ENCODE data around the gene STAM2.
"Not testable (repeated sequence)": the region's sequence is repeated elsewhere in the genome, so short reads cannot be mapped to it uniquely, and the experiment has no call there.

Gene STAM2

GRCh38 chr2:152155209-152155608 lies 20.4 kb downstream of the STAM2 start:
- FAIRE-seq (no peak), DNase-seq (ENCODE audit: insufficient read length, low spot score) (no peak)
- TF ChIP-seq PAX5 (IDR thresholded peaks at IDR 0.05; ENCODE audit: insufficient read depth, low read length, severe bottlenecking) (no peak), TAF1 (IDR thresholded peaks at IDR 0.05; ENCODE audit: low read depth, low read length) (no peak), POU2F2 (IDR thresholded peaks at IDR 0.05; ENCODE audit: low read depth, low read length) (no peak), SPI1 (IDR thresholded peaks at IDR 0.05; ENCODE audit: low read depth, low read length) (no peak), POLR2A (IDR thresholded peaks at IDR 0.05; ENCODE audit: low read depth, low read length) (no peak), POLR2AphosphoS5 (IDR thresholded peaks at IDR 0.05; ENCODE audit: low read depth, low read length) (no peak)

DNA sequence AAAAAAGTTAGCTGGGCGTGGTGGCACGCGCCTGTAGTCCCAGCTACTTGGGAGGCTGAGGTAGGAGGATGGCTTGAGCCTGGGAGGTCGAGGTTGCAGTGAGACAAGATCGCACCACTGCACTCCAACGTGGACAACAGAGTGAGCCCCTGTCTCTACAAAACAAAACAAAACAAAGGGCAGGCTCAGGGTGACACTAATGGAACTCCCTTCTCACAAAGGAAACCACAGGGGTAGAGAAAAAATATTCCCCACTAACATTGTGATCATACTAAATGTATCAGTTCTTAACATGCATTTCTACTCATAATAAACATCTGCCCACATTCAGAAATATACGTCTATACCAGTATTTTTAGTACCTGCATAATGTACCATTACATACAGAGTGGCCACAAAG lies 21.1 kb downstream of the STAM2 start:
- FAIRE-seq (no peak), DNase-seq (ENCODE audit: insufficient read length, low spot score) (no peak)
- no peak for TF ChIP-seq POLR2AphosphoS5 (IDR thresholded peaks at IDR 0.05; ENCODE audit: low read depth, low read length)
- TF ChIP-seq POU2F2 (IDR thresholded peaks at IDR 0.05; ENCODE audit: low read depth, low read length) = no peak
- TF ChIP-seq POLR2A (IDR thresholded peaks at IDR 0.05; ENCODE audit: low read depth, low read length) = no peak
- no peak for TF ChIP-seq PAX5 (IDR thresholded peaks at IDR 0.05; ENCODE audit: insufficient read depth, low read length, severe bottlenecking)
- TF ChIP-seq TAF1 (IDR thresholded peaks at IDR 0.05; ENCODE audit: low read depth, low read length) = no peak
- no peak for TF ChIP-seq SPI1 (IDR thresholded peaks at IDR 0.05; ENCODE audit: low read depth, low read length)

DNA sequence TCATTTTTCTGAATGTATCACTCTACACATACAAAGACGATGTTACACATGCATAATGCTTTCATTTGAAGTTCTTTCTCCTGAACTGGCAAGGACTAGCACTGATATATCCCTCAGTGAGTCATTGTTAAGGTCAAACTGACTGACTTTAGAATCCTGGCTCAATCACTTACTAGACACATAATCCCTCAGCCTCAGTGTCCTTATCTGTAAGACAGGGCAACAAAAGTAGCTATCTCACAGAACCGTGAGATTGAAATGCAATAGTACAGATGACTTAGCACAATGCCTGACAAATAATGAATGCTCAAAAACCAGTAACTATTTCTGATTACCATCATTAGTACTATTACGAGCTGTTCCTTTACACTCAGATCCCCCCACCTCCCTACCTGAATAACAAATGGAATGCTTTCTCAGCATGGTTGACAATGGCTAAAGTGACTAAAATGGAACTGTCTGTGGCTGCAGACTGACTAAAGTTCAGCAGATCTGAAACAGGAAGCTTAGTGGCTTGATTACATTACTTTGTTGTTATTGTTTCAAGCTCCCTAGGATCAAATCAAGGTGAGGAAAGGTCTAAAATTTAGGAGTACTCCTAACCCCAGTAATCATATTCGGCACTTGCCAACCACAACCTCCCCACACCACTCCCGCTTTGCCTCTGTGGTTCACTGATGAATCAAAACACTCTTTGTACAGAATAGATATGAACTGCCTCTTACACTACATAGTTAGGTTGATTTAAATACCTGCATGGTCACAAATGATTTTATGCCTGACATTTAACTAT lies 40.9 kb downstream of the STAM2 start:
- peak; percentile 89 for FAIRE-seq
- DNase-seq (ENCODE audit: insufficient read length, low spot score) = no peak
- TF ChIP-seq SPI1 (IDR thresholded peaks at IDR 0.05; ENCODE audit: low read depth, low read length) (no peak), POU2F2 (IDR thresholded peaks at IDR 0.05; ENCODE audit: low read depth, low read length) (no peak), PAX5 (IDR thresholded peaks at IDR 0.05; ENCODE audit: insufficient read depth, low read length, severe bottlenecking) (no peak), POLR2AphosphoS5 (IDR thresholded peaks at IDR 0.05; ENCODE audit: low read depth, low read length) (no peak), TAF1 (IDR thresholded peaks at IDR 0.05; ENCODE audit: low read depth, low read length) (no peak), POLR2A (IDR thresholded peaks at IDR 0.05; ENCODE audit: low read depth, low read length) (no peak)

- TF ChIP-seq SPI1 (IDR thresholded peaks at IDR 0.05; ENCODE audit: low read depth, low read length) = no peak
- no peak for TF ChIP-seq POLR2AphosphoS5 (IDR thresholded peaks at IDR 0.05; ENCODE audit: low read depth, low read length)
- TF ChIP-seq TAF1 (IDR thresholded peaks at IDR 0.05; ENCODE audit: low read depth, low read length) = no peak
- TF ChIP-seq POU2F2 (IDR thresholded peaks at IDR 0.05; ENCODE audit: low read depth, low read length) = no peak
- TF ChIP-seq POLR2A (IDR thresholded peaks at IDR 0.05; ENCODE audit: low read depth, low read length) = no peak
- TF ChIP-seq PAX5 (IDR thresholded peaks at IDR 0.05; ENCODE audit: insufficient read depth, low read length, severe bottlenecking) = no peak
- DNase-seq (ENCODE audit: insufficient read length, low spot score) (no peak), FAIRE-seq (no peak)
Observed at GRCh38 chr2:152132306-152132705, 43.3 kb downstream of the STAM2 start.

GRCh38 chr2:152127628-152128027 lies 47.9 kb downstream of the STAM2 start:
- DNase-seq (ENCODE audit: insufficient read length, low spot score) (no peak), FAIRE-seq (no peak)
- TF ChIP-seq POLR2AphosphoS5 (IDR thresholded peaks at IDR 0.05; ENCODE audit: low read depth, low read length) (no peak), POLR2A (IDR thresholded peaks at IDR 0.05; ENCODE audit: low read depth, low read length) (no peak), POU2F2 (IDR thresholded peaks at IDR 0.05; ENCODE audit: low read depth, low read length) (no peak), TAF1 (IDR thresholded peaks at IDR 0.05; ENCODE audit: low read depth, low read length) (no peak), SPI1 (IDR thresholded peaks at IDR 0.05; ENCODE audit: low read depth, low read length) (no peak), PAX5 (IDR thresholded peaks at IDR 0.05; ENCODE audit: insufficient read depth, low read length, severe bottlenecking) (no peak)

- peak; percentile 67 for FAIRE-seq
- TF ChIP-seq POLR2AphosphoS5 (IDR thresholded peaks at IDR 0.05; ENCODE audit: low read depth, low read length) (no peak), SPI1 (IDR thresholded peaks at IDR 0.05; ENCODE audit: low read depth, low read length) (no peak), TAF1 (IDR thresholded peaks at IDR 0.05; ENCODE audit: low read depth, low read length) (no peak), PAX5 (IDR thresholded peaks at IDR 0.05; ENCODE audit: insufficient read depth, low read length, severe bottlenecking) (no peak), POLR2A (IDR thresholded peaks at IDR 0.05; ENCODE audit: low read depth, low read length) (no peak), POU2F2 (IDR thresholded peaks at IDR 0.05; ENCODE audit: low read depth, low read length) (no peak)
- no peak for DNase-seq (ENCODE audit: insufficient read length, low spot score)
Observed at GRCh38 chr2:152126664-152127063, 48.9 kb downstream of the STAM2 start.

- TF ChIP-seq SPI1 (IDR thresholded peaks at IDR 0.05; ENCODE audit: low read depth, low read length) (no peak), POLR2AphosphoS5 (IDR thresholded peaks at IDR 0.05; ENCODE audit: low read depth, low read length) (no peak), PAX5 (IDR thresholded peaks at IDR 0.05; ENCODE audit: insufficient read depth, low read length, severe bottlenecking) (no peak), POU2F2 (IDR thresholded peaks at IDR 0.05; ENCODE audit: low read depth, low read length) (no peak), TAF1 (IDR thresholded peaks at IDR 0.05; ENCODE audit: low read depth, low read length) (no peak), POLR2A (IDR thresholded peaks at IDR 0.05; ENCODE audit: low read depth, low read length) (no peak)
- DNase-seq (ENCODE audit: insufficient read length, low spot score) = no peak
- FAIRE-seq = no peak
Observed at GRCh38 chr2:152122161-152122560, 53.4 kb downstream of the STAM2 start.

DNA sequence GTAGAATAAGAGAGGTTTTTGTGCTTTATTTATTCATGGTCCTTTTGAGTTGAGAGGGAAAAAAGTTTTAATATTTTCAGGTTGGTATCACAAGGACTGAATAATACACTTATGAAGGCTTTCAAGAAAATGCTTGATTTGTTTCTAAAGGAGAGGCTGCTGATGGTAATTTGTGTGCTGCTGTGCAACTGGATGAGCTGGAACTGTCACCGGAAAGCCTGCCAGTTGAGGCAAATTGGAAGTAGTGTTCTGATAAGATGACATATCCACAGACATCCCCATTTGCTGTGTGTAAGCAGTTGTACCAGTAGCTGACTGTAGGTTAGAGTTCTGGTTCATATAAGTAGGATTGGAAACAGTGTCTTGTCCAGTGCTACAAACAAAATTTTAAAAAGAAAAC lies 55.1 kb downstream of the STAM2 start:
- no peak for TF ChIP-seq POLR2AphosphoS5 (IDR thresholded peaks at IDR 0.05; ENCODE audit: low read depth, low read length)
- TF ChIP-seq PAX5 (IDR thresholded peaks at IDR 0.05; ENCODE audit: insufficient read depth, low read length, severe bottlenecking) = no peak
- no peak for TF ChIP-seq POU2F2 (IDR thresholded peaks at IDR 0.05; ENCODE audit: low read depth, low read length)
- TF ChIP-seq POLR2A (IDR thresholded peaks at IDR 0.05; ENCODE audit: low read depth, low read length) = no peak
- no peak for TF ChIP-seq SPI1 (IDR thresholded peaks at IDR 0.05; ENCODE audit: low read depth, low read length)
- no peak for TF ChIP-seq TAF1 (IDR thresholded peaks at IDR 0.05; ENCODE audit: low read depth, low read length)
- FAIRE-seq (peak; percentile 67), DNase-seq (ENCODE audit: insufficient read length, low spot score) (no peak)

GRCh38 chr2:152115952-152116351 lies 59.6 kb downstream of the STAM2 start:
- TF ChIP-seq TAF1 (IDR thresholded peaks at IDR 0.05; ENCODE audit: low read depth, low read length) (no peak), POLR2AphosphoS5 (IDR thresholded peaks at IDR 0.05; ENCODE audit: low read depth, low read length) (no peak)
- FAIRE-seq = no peak
- DNase-seq (ENCODE audit: insufficient read length, low spot score) = no peak

DNA sequence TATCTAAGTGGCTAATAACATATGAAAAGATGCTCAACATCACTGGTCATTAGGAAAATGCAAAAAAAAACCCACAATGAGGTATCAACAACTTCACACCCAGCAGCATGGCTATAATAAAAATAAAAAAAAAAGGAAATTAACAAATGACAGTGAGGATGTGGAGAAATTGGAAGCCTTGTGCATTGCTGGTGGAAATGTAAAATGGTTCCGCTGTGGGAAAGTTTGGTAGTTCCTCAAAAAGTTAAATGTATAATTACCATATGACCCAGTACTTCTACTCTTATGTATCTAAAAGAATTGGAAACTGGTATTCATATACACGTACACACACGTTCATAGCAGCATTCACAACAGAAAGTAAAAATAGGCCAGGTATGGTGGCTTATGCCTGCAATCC lies 61.2 kb downstream of the STAM2 start:
- DNase-seq (ENCODE audit: insufficient read length, low spot score) = no peak
- FAIRE-seq = no peak
- no peak for TF ChIP-seq POLR2A (IDR thresholded peaks at IDR 0.05; ENCODE audit: low read depth, low read length)
- TF ChIP-seq TAF1 (IDR thresholded peaks at IDR 0.05; ENCODE audit: low read depth, low read length) = no peak

DNA sequence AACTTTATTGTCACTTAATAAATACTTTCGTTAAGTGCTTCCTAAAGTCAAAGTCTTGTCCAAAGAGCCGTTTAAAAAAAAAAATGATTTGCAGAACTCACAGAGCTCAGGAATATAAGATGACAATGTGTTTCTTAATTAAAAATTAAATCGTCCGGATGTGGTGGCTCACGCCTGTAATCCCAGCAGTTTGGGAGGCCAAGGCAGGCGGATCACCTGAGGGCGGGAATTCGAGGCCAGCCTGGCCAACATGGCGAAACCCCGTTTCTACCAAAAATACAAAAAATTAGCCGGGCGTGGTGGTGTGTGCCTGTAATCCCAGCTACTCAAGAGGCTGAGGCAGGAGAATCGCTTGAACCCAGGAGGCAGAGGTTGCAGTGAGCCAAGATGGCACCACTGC lies 68.4 kb downstream of the STAM2 start:
- DNase-seq (ENCODE audit: insufficient read length, low spot score); FAIRE-seq: not testable (repeated sequence)
